HUES48 (cell line): Measurements from ENCODE around the gene MATR3.

Experiments
- H3K27ac ChIP-seq: one replicate; pipeline ENCODE4 v1.7.0; 2013; ENCODE audit warnings: low read depth, low read length, inconsistent platforms
- H3K27me3 ChIP-seq: 2 replicates; pipeline ENCODE4 v1.6.1; 2013; ENCODE audit warnings: mild to moderate bottlenecking, low read length; ENCODE audit not compliant: control insufficient read depth, insufficient read depth
- H3K36me3 ChIP-seq: 2 replicates; pipeline ENCODE4 v1.6.1; 2013; ENCODE audit warnings: low read length; ENCODE audit not compliant: control insufficient read depth, insufficient read depth
- H3K4me1 ChIP-seq: 2 replicates; pipeline ENCODE4 v1.6.1; 2013; ENCODE audit warnings: mild to moderate bottlenecking, low read length; ENCODE audit not compliant: control insufficient read depth, insufficient read depth
- H3K4me3 ChIP-seq: 2 replicates; pipeline ENCODE4 v1.5.1; 2013; ENCODE audit warnings: mild to moderate bottlenecking, low read depth, low read length
- H3K9ac ChIP-seq: 2 replicates; pipeline ENCODE4 v1.6.1; 2013; ENCODE audit warnings: mild to moderate bottlenecking, low read depth, low read length, moderate library complexity
- H3K9me3 ChIP-seq: 2 replicates; pipeline ENCODE4 v1.6.1; 2013; ENCODE audit warnings: low read length; ENCODE audit not compliant: control insufficient read depth, insufficient read depth

Gene MATR3

GRCh38 chr5:139378101-139378825 is 84.7 kb downstream of the MATR3 start:
- no peak overlapping the region for H3K9ac ChIP-seq
- H3K4me3 ChIP-seq: no peak overlapping the region
- H3K9me3 ChIP-seq: no peaks in the 10 kb centered on the region
- no peaks in the 10 kb centered on the region for H3K36me3 ChIP-seq
- H3K27ac ChIP-seq: no peak overlapping the region
- H3K27me3 ChIP-seq: no peaks in the 10 kb centered on the region
- peaks cover 5% of the 10 kb centered on the region; the same call in 1 of the 2 replicates for H3K4me1 ChIP-seq

- peaks cover 5% of the 10 kb centered on the region; the same call in 1 of the 2 replicates for H3K4me1 ChIP-seq
- H3K4me3 ChIP-seq: no peak overlapping the region
Measured at GRCh38 chr5:139378941-139379361, 85.4 kb downstream of the MATR3 start.

GRCh38 chr5:139379626-139380449 is 86.3 kb downstream of the MATR3 start:
- Histone ChIP-seq H3K9me3 (no peaks in the 10 kb centered on the region), H3K27ac (no peak overlapping the region), H3K9ac (no peak overlapping the region), H3K4me3 (no peak overlapping the region), H3K36me3 (no peaks in the 10 kb centered on the region), H3K27me3 (no peaks in the 10 kb centered on the region), H3K4me1 (peaks cover 5% of the 10 kb centered on the region; the same call in 1 of the 2 replicates)

More at GRCh38 chr5:139378941-139379361, 85.4 kb downstream of the MATR3 start:
- H3K9ac ChIP-seq: no peak overlapping the region
- H3K9me3 ChIP-seq: no peaks in the 10 kb centered on the region
- H3K27ac ChIP-seq: no peak overlapping the region
- no peaks in the 10 kb centered on the region for H3K36me3 ChIP-seq
- no peaks in the 10 kb centered on the region for H3K27me3 ChIP-seq
